Activated T-helper 2 cell treated with anti-CD3 and anti-CD28 coated beads, Interferon-gamma antibody, Interleukin-2, Interleukin-4, amounts not matched to agents 10 μg/mL and 5 μg/mL and 100 μg/mL, durations not matched to agents 14 hours and 24 hours and 36 hours (primary cell): Measurements from ENCODE around the gene DNAH10. TPM values are rescaled to one million over a fixed set of nuclear protein-coding genes. Genes with fewer than 3 reads are reported as not detected.
A peak's percentile ranks its signal among the peaks of the same experiment; 100 is the strongest.

ENCODE experiments used
- DNase-seq: peaks from one replicate; pipeline ENCODE4 v3.0.0; 2021; ENCODE audit warnings: low spot score
- H3K27ac Mint-ChIP-seq: one replicate; pipeline ENCODE4 v1.8.0; 2021; ENCODE audit warnings: mixed read lengths
- H3K27me3 Mint-ChIP-seq: one replicate; pipeline ENCODE4 v1.8.0; 2021; ENCODE audit warnings: low read depth, mixed read lengths
- H3K36me3 Mint-ChIP-seq: one replicate; pipeline ENCODE4 v1.8.0; 2021; ENCODE audit warnings: low read depth, mixed read lengths
- H3K4me1 Mint-ChIP-seq: one replicate; pipeline ENCODE4 v1.8.0; 2021; ENCODE audit warnings: low read depth, mixed read lengths
- H3K4me3 Mint-ChIP-seq: one replicate; pipeline ENCODE4 v1.8.0; 2021; ENCODE audit warnings: low read depth, mild to moderate bottlenecking, moderate library complexity, mixed read lengths
- H3K9me3 Mint-ChIP-seq: one replicate; pipeline ENCODE4 v1.8.0; 2021; ENCODE audit warnings: mixed read lengths
- intact Hi-C: fragments of 100-400 bp; cut with micrococcal nuclease; formaldehyde crosslinking; loops from one replicate; pipeline ENCODE4 v1.15.1; 2023
- total RNA-seq: library from RNA; stranded (reverse); gene quantifications from 2 replicates; pipeline ENCODE4 v1.2.3, GENCODE V29; 2022

DNAH10 gene
- total RNA-seq, 1 donor from 2014 or later = 0.25 TPM

GRCh38 chr12:123962513-123962912 is 200.4 kb downstream of the DNAH10 start:
- Mint-ChIP-seq H3K4me3 (no peak overlapping the region), H3K4me1 (no peaks in the 10 kb centered on the region), H3K27me3 (no peaks in the 10 kb centered on the region), H3K36me3 (peaks cover under 1% of the 10 kb centered on the region), H3K9me3 (no peaks in the 10 kb centered on the region), H3K27ac (no peak overlapping the region)
- no peak for DNase-seq
- intact Hi-C loops = no loop called here

DNA sequence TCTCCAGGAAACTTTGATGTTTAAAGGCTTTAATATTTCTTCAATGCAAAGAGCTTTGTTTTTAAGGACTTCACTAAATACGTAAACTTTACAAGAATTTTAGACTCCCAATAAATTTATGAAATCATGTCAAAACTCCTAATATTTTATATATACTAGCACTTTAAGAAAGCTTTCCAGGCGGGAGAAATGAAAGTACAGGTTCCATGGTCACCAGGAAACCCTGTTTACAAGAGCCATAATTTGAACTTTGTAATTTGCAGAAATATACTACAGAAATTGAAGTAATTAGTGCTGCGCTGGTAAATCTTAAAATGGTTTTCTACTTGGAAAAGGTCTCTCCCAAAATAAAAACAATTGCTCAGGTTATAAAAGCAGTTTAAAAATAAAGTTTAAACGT is 201.7 kb downstream of the DNAH10 start:
- H3K9me3 Mint-ChIP-seq = no peaks in the 10 kb centered on the region
- intact Hi-C loops = no loop called here
- peaks cover 3% of the 10 kb centered on the region for H3K4me1 Mint-ChIP-seq

GRCh38 chr12:123965382-123965781 is 203.3 kb downstream of the DNAH10 start:
- DNase-seq = no peak
- Mint-ChIP-seq H3K9me3 (no peaks in the 10 kb centered on the region), H3K27ac (no peak overlapping the region), H3K4me3 (no peak overlapping the region), H3K36me3 (peaks cover 3% of the 10 kb centered on the region), H3K27me3 (no peaks in the 10 kb centered on the region), H3K4me1 (peaks cover 7% of the 10 kb centered on the region)
- intact Hi-C loops = no loop called here

More for the DNA sequence above, 201.7 kb downstream of the DNAH10 start:
- DNase-seq = no peak
- no peaks in the 10 kb centered on the region for H3K27me3 Mint-ChIP-seq
- peaks cover 3% of the 10 kb centered on the region for H3K36me3 Mint-ChIP-seq
- H3K27ac Mint-ChIP-seq = no peak overlapping the region
- H3K4me3 Mint-ChIP-seq = no peak overlapping the region

DNA sequence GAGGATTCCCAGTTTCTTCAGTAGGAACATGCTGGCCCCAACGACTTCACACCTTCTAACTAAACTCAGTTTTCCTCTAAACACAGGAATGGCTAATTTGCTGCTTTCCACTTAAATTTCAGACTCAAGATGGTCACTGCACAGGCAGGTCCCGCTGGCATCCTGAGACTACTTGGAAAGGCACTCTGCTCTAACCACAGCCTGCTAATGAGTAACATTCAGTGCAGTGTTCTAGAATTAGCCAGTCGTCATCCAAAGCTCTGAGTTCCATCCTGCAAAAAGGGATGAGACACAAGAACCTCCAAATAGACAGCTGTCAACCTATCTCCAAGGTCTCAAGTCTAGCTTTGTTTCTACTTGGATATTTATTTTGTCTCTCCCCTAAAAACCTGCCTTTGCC is 204.5 kb downstream of the DNAH10 start:
- no peak overlapping the region for H3K27ac Mint-ChIP-seq
- no peak for DNase-seq
- peaks cover 3% of the 10 kb centered on the region for H3K36me3 Mint-ChIP-seq
- intact Hi-C loops = no loop called here
- no peaks in the 10 kb centered on the region for H3K9me3 Mint-ChIP-seq
- H3K4me3 Mint-ChIP-seq = no peak overlapping the region
- peaks cover 10% of the 10 kb centered on the region for H3K4me1 Mint-ChIP-seq
- peaks cover 2% of the 10 kb centered on the region for H3K27me3 Mint-ChIP-seq

- no peaks in the 10 kb centered on the region for H3K9me3 Mint-ChIP-seq
- H3K4me3 Mint-ChIP-seq = no peak overlapping the region
- H3K27ac Mint-ChIP-seq = no peak overlapping the region
- peaks cover 12% of the 10 kb centered on the region for H3K4me1 Mint-ChIP-seq
- intact Hi-C loops = no loop called here
- no peak for DNase-seq
- H3K27me3 Mint-ChIP-seq = peaks cover 2% of the 10 kb centered on the region
- H3K36me3 Mint-ChIP-seq = peaks cover 3% of the 10 kb centered on the region
Measured at GRCh38 chr12:123967121-123967586, 205.1 kb downstream of the DNAH10 start.

DNA sequence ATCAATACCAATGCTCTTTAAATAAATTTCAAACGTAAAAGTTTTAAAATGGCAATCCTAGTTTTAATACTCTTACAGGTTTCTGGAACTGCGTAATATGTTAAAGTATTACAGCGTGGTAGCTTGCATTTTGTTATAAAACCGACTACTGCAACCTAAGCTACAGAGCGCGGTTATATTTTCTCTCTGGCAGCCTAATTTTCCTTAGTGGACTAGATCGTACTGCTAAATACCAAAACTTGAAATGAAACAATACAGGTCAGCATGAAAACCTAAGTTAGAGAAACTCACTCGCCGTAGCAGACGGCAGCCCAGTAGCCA is 209.3 kb downstream of the DNAH10 start:
- peaks cover 26% of the 10 kb centered on the region for H3K36me3 Mint-ChIP-seq
- H3K27me3 Mint-ChIP-seq = peaks cover 2% of the 10 kb centered on the region
- H3K27ac Mint-ChIP-seq = peak overlapping the region; percentile 74
- intact Hi-C loops = loop anchor here (5.0 kb wide), 2 partner anchors 259 to 339 kb away; partner anchors contain the start of genes ATP6V0A2, EIF2B1 and GTF2H3
- DNase-seq = no peak
- peak overlapping the region; percentile 91 for H3K4me3 Mint-ChIP-seq
- peaks cover 29% of the 10 kb centered on the region for H3K4me1 Mint-ChIP-seq
- no peaks in the 10 kb centered on the region for H3K9me3 Mint-ChIP-seq

- intact Hi-C loops = loop anchor here (5.0 kb wide), 2 partner anchors 260 to 340 kb away; partner anchors contain the start of genes ATP6V0A2, EIF2B1 and GTF2H3
- Mint-ChIP-seq H3K4me3 (peak overlapping the region; percentile 91), H3K27ac (peak overlapping the region; percentile 74), H3K36me3 (peaks cover 30% of the 10 kb centered on the region), H3K9me3 (no peaks in the 10 kb centered on the region), H3K4me1 (peaks cover 29% of the 10 kb centered on the region), H3K27me3 (peaks cover 2% of the 10 kb centered on the region)
- peak; percentile 34 for DNase-seq
Measured at GRCh38 chr12:123971770-123972456, 209.8 kb downstream of the DNAH10 start.

- no peaks in the 10 kb centered on the region for H3K9me3 Mint-ChIP-seq
- H3K36me3 Mint-ChIP-seq = peaks cover 35% of the 10 kb centered on the region
- peaks cover 29% of the 10 kb centered on the region for H3K4me1 Mint-ChIP-seq
- intact Hi-C loops = loop anchor here (5.0 kb wide), 2 partner anchors 260 to 340 kb away; partner anchors contain the start of genes ATP6V0A2, EIF2B1 and GTF2H3
- peak within 1 kb of the TSS; percentile 96 for H3K4me3 Mint-ChIP-seq
- peak; percentile 91 for DNase-seq
- H3K27ac Mint-ChIP-seq = peak within 1 kb of the TSS; percentile 74
- peaks cover 2% of the 10 kb centered on the region for H3K27me3 Mint-ChIP-seq
Measured at GRCh38 chr12:123972457-123973401, 210.6 kb downstream of the DNAH10 start, which contains the start of the genes CCDC92 and ZNF664. Gene CCDC92, minus strand, starts transcription at chr12:123972831. Its CDS starts 28,526 bp downstream, at chr12:123944305. Gene ZNF664, plus strand, starts transcription at chr12:123973215. Its CDS starts 38,930 bp downstream, at chr12:124012145.

GRCh38 chr12:123973552-123974341 is 211.6 kb downstream of the DNAH10 start:
- Mint-ChIP-seq H3K27me3 (peaks cover 2% of the 10 kb centered on the region), H3K9me3 (no peaks in the 10 kb centered on the region), H3K4me3 (peak overlapping the region; percentile 96), H3K27ac (peak overlapping the region; percentile 58), H3K36me3 (peaks cover 35% of the 10 kb centered on the region), H3K4me1 (peaks cover 26% of the 10 kb centered on the region)
- intact Hi-C loops = loop anchor here (5.0 kb wide), 2 partner anchors 261 to 341 kb away; partner anchors contain the start of genes ATP6V0A2, EIF2B1 and GTF2H3
- peak; percentile 17 for DNase-seq

DNA sequence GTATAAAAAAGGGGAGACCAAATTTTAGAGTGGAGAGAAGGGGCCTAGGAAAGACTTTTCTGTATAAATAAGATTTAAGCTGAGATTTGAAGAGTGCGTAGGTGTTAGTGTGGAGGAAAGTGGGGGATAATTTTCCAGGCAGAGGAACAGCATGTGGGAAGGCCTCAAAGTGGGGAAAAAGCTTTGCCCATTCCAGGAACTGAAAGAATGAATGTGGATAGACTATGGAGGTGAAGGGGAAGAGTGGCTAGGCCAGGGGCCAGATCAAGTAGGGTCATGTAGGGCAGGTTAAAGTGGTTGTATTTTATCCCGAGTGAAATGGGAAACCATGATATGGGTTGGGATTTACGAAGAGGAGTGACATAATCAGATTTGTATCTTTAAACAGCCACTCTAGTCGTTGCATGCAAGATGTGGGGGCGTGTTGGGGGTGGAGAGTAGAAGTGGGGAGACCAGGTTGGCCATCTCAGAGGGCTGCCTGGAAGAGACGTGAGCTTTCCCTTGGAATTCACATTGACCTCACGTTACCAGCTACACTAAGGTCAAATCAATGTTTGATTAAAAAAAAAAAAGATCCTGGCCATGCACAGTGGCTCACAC is 214.2 kb downstream of the DNAH10 start:
- peaks cover 2% of the 10 kb centered on the region for H3K27me3 Mint-ChIP-seq
- H3K4me1 Mint-ChIP-seq = peaks cover 21% of the 10 kb centered on the region
- no peak overlapping the region for H3K4me3 Mint-ChIP-seq
- no peaks in the 10 kb centered on the region for H3K9me3 Mint-ChIP-seq
- intact Hi-C loops = no loop called here
- H3K36me3 Mint-ChIP-seq = peaks cover 37% of the 10 kb centered on the region
- H3K27ac Mint-ChIP-seq = no peak overlapping the region
- DNase-seq = no peak

GRCh38 chr12:123979566-123979965 is 217.5 kb downstream of the DNAH10 start:
- no peak for DNase-seq
- Mint-ChIP-seq H3K36me3 (peaks cover 34% of the 10 kb centered on the region), H3K4me3 (no peak overlapping the region), H3K9me3 (no peaks in the 10 kb centered on the region), H3K27me3 (no peaks in the 10 kb centered on the region), H3K4me1 (peaks cover 16% of the 10 kb centered on the region), H3K27ac (no peak overlapping the region)
- intact Hi-C loops = no loop called here

- peaks cover 11% of the 10 kb centered on the region for H3K36me3 Mint-ChIP-seq
- intact Hi-C loops = no loop called here
- peaks cover 12% of the 10 kb centered on the region for H3K4me1 Mint-ChIP-seq
- no peaks in the 10 kb centered on the region for H3K27me3 Mint-ChIP-seq
- no peak for DNase-seq
- no peak overlapping the region for H3K4me3 Mint-ChIP-seq
- no peaks in the 10 kb centered on the region for H3K9me3 Mint-ChIP-seq
- no peak overlapping the region for H3K27ac Mint-ChIP-seq
Measured at GRCh38 chr12:123982269-123982668, 220.2 kb downstream of the DNAH10 start.
